Islet of Langerhans (tissue), 1 donor: ENCODE measurements around the gene SLC28A3.

Source experiments
- FAIRE-seq: peaks from one replicate; lab custom pipeline; 2011; peaks lifted over from hg19 to GRCh38; lab: Jason Lieb, UNC

SLC28A3 gene

DNA sequence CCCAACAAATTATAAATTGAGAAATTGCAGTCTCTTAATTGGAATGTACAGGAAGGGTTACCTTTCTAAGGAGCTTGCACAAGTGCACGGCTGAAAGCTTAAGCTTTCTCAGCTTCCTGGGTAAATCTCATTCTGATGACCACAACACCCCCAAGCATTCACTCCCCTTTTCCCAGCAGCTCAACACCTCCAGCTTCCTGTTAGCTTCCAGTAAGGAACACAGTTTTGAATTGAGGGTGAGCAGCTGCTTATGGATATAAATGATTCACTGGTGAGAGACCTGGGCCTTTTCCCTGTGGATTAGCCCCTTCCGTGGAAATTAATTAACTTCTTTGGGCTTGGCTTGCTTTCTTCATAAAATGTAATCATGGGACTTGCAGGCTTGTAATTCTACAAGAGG is 101.2 kb downstream of the SLC28A3 start:
- no peak for FAIRE-seq

DNA sequence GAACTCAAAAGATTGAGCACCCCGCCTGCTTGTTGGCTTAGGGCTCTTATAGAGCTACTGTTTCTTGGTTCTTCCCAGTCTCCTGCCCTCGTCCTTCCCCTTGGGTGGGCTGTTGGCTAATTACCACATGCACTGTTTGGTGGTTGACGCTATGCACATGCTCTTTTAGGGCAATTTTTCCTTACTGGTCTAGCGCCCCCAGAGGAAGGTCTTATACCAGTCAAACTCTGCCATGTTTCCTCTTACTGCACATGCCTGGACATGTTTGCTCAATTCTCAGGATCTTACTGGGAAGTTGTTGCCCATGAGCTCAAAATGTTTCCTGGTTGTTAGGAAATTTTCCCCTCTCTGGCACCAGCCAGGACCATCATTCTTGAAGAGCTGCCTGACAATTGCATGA is 101.9 kb downstream of the SLC28A3 start:
- no peak for FAIRE-seq

DNA sequence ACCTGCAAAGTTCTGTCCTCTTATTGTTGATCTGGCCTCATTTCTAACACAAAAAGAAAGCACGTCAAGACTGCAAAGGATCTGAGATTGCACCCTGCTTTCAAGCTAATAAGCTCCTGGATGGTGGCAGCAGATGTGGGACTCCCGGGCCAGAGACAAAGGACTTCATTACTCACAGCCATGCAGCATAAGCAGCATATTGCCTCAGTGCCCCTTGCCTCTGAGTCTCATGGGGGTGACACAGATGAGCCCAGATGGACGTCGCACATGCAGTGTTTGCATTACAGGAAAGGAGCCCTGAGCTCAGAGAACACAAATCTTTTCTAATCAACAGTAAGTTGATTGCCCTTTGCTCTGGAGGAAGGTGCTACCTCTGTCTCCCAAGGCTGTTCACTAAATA is 105.0 kb downstream of the SLC28A3 start:
- no peak for FAIRE-seq

DNA sequence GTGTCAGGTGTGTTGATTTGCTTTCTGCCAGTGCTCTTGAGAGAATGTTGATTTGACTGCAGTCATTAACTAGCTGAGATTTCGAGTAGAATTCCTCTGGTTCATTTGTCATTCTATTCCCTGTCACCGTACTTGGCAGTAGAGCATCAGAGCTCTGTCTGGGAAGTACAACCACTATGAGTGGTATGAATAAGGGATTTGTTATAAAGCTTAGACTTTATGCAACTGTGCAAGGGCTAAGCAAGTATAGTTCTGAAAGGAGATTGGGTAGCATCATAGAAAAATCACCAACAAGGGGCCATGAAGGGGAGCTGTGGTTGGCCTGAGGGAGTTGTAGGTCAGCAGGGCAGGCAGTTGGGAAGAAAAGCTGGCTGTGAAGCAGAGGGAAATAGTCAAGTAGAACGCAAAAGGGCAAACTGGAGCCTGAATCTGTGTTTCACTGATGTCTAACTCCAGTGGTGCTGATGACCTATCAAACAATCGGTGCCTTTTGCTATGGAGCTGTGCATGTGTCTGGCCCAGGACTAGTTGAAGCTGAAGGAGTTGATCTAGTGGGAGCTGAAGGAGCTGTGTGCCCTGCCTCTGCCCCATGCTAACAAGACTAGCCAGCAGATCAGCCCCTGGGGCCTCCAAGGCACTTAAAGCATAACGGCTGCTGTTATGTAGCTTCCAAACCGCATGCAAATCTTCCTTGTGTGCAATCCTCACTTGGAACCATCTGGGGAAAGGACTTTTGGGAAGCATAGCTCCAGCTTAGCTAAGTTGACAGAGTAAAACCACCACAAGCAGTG is 110.0 kb downstream of the SLC28A3 start:
- FAIRE-seq: no peak

GRCh38 chr9:84229191-84229590 is 111.4 kb downstream of the SLC28A3 start:
- FAIRE-seq: no peak

- FAIRE-seq: no peak
Measured at GRCh38 chr9:84228130-84228720, 112.3 kb downstream of the SLC28A3 start.

DNA sequence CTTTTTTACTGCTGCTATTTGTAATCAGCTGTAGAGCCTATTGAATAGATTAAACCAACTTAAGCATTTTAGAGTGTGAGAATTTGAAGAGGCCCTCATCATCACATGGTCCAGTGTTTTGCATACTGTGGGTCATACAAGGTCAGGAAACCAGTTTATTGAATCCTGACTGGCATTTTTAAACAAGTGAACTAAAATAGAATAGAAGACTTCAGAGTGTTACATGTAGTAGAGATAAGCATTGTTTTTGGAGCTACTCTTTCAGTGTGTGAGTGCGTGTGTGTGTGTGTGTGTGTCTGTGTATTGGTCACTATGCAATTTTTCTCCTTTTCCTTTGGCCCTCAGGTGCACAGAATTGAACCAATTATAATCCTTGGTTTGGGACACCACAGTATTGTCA is 114.4 kb downstream of the SLC28A3 start:
- FAIRE-seq: no peak
